Adrenal gland (tissue), 12 donors: ENCODE measurements around the gene ARAP3. TPM values are rescaled to one million over a fixed set of nuclear protein-coding genes. Genes with fewer than 3 reads are reported as not detected.
A peak's percentile ranks its signal among the peaks of the same experiment; 100 is the strongest.

Experiments
- DNase-seq, 7 donors: peaks; one replicate each; pipeline ENCODE4 v3.0.0-alpha.2; 2019 to 2020
- H3K27ac ChIP-seq, 5 donors: fragments of 200-600 bp; sonication (generic) in 4 of 5; 1 replicate in 3 of 5; 2 replicates in 2 of 5; pipeline versions ENCODE4 v1.5.1 to v1.8.0; 2016 to 2020; ENCODE audit warnings: mild to moderate bottlenecking in 1 of 5
- H3K27me3 ChIP-seq: fragments of 200-600 bp; 2 replicates; pipeline ENCODE4 v1.8.0; 2021
- H3K36me3 ChIP-seq, 2 donors: fragments of 200-600 bp; replicated peaks in 1 of 2; 1 replicate in 1 of 2; 2 replicates in 1 of 2; pipeline versions ENCODE4 v1.5.1 to v1.8.0; 2018 to 2022
- H3K4me1 ChIP-seq, 2 donors: fragments of 200-600 bp; replicated peaks in 1 of 2; 1 replicate in 1 of 2; 2 replicates in 1 of 2; pipeline versions ENCODE4 v1.5.1 to v1.8.0; 2018 to 2021
- H3K4me3 ChIP-seq, 4 donors: fragments of 200-600 bp; sonication (generic) in 3 of 4; one replicate each; pipeline ENCODE4 v1.5.1; 2016 to 2018
- H3K9me3 ChIP-seq, 3 donors: fragments of 200-600 bp; sonication (generic) in 1 of 3; replicated peaks in 1 of 3; 1 replicate in 2 of 3; 2 replicates in 1 of 3; pipeline versions ENCODE4 v1.5.1 to v1.8.0; 2016 to 2021
- POLR2A ChIP-seq, 2 donors: fragments of 450-650 bp; IDR thresholded peaks; one replicate each; pipeline ENCODE4 v1.6.1; 2017; ENCODE audit warnings: antibody characterized with exemption in 2 of 2, mild to moderate bottlenecking in 2 of 2, moderate library complexity in 1 of 2
- WGBS, 4 donors: extraction: QIAGEN DNeasy Blood & Tissue Kit in 2 of 4; methylation state at CpG; one replicate each; pipeline versions ENCODE4 v1.1.5 to v1.1.7; 2013 to 2017; 5-methylcytosine and 5-hydroxymethylcytosine counted together
- intact Hi-C, 2 donors: fragments of 100-400 bp; cut with DNase I; formaldehyde crosslinking; loops; one replicate each; pipeline versions ENCODE4 v1.14.1 to v1.15.0; 2022 to 2023
- polyA plus RNA-seq, 3 donors: library from polyadenylated mRNA; stranded (reverse); fragments of 200-250 nt in 2 of 3; fragments of 350-450 nt in 1 of 3; fragmentation: Illumina TruSeq in 1 of 3; extraction: RNeasy Lipid Tissue Mini Kit (QIAGEN cat#74804) in 1 of 3; gene quantifications; one replicate each; pipeline ENCODE4 v1.2.3, GENCODE V29; 2013 to 2014
- total RNA-seq, 9 donors: library from RNA; depleted of rRNA in 4 of 9; stranded (reverse); fragments of >200 nt in 4 of 9; fragments of 120-200 nt in 1 of 9; fragmentation: NEBNext Ultra II Directional in 1 of 9; extraction: Animal tissue kit (Norgen Biotek cat#: 25700) in 1 of 9; gene quantifications; one replicate each; pipeline versions ENCODE4 v1.1.0 to v1.2.4, GENCODE V29; 2013 to 2023
- TF ChIP-seq, protein P1 (sequence below), 6 experiments: fragments of 450-650 bp in 4 of 6; fragments of 200-600 bp in 2 of 6; sonication (generic) in 1 of 6; IDR thresholded peaks; 1 replicate in 5 of 6; 2 replicates in 1 of 6; pipeline versions ENCODE4 v1.5.1 to v1.8.0; 2016 to 2021; ENCODE audit warnings: antibody characterized with exemption in 6 of 6, mild to moderate bottlenecking in 2 of 6, moderate library complexity in 1 of 6
- donor health status: healthy with polysubstance abuse.
- donor health status: Bipolar disorder and iron deficiency.
- donor health status: DM: yes; HTN: yes; CAD: no.
- donor health status: DM: no; HTN: no; CAD: no.
- donor health status: DM: no; HTN: no; CAD: no.
- donor health status: DM: yes; HTN: yes; CAD: no.

Gene ARAP3
- total and polyA plus RNA-seq, 12 donors, result 3.0 to 38.6 (median 10.7) TPM

DNA sequence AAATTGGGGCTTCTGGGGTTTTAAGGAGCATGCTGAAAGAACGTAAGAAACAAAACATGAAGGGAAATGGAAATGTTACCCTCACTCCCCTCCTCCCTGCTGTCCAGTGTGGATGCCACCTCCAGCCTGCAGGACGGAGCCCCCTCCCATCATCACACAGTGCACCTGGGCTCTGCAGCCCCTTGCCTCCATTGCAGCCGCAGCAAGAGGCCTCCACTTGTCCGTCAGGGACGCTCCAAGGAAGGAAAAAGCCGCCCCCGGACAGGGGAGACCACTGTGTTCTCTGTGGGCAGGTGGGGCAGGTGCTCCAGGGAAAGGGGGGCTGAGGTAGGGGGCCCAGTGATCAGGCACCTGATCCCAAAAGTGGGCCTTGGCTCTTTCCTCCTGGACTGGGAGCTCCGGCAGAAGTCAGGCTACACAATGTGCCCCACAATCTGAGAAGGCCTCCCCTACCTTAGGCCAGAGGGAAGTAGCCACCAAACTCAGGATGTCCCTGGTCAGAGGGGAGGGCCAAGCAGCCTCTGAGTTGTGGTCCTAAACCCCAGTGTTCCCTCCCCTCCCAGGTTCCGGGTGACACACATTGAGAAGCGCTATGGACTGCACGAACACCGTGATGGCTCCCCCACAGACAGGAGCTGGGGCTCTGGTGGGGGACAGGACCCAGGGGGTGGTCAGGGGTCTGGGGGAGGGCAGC is 42.5 kb downstream of the ARAP3 start:
- no peak for TF ChIP-seq POLR2A (IDR thresholded peaks at IDR 0.05)
- TF ChIP-seq, protein P1, sequence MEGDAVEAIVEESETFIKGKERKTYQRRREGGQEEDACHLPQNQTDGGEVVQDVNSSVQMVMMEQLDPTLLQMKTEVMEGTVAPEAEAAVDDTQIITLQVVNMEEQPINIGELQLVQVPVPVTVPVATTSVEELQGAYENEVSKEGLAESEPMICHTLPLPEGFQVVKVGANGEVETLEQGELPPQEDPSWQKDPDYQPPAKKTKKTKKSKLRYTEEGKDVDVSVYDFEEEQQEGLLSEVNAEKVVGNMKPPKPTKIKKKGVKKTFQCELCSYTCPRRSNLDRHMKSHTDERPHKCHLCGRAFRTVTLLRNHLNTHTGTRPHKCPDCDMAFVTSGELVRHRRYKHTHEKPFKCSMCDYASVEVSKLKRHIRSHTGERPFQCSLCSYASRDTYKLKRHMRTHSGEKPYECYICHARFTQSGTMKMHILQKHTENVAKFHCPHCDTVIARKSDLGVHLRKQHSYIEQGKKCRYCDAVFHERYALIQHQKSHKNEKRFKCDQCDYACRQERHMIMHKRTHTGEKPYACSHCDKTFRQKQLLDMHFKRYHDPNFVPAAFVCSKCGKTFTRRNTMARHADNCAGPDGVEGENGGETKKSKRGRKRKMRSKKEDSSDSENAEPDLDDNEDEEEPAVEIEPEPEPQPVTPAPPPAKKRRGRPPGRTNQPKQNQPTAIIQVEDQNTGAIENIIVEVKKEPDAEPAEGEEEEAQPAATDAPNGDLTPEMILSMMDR (IDR thresholded peaks at IDR 0.05), result no peak
- no peak overlapping the region for H3K4me3 ChIP-seq
- no peak for DNase-seq
- peaks cover 19 to 25% of the 10 kb centered on the region in 2 donors for H3K4me1 ChIP-seq
- H3K9me3 ChIP-seq, result no peaks in the 10 kb centered on the region
- H3K27ac ChIP-seq, result no peak overlapping the region
- no peaks in the 10 kb centered on the region for H3K27me3 ChIP-seq
- WGBS, 4 donors, result 85 to 95% (median 95%) methylated on average over 4 to 12 of the region's 12 CpGs
- H3K36me3 ChIP-seq, result peaks cover 0 to 9% of the 10 kb centered on the region in 2 donors
- intact Hi-C loops, result no loop called here

DNA sequence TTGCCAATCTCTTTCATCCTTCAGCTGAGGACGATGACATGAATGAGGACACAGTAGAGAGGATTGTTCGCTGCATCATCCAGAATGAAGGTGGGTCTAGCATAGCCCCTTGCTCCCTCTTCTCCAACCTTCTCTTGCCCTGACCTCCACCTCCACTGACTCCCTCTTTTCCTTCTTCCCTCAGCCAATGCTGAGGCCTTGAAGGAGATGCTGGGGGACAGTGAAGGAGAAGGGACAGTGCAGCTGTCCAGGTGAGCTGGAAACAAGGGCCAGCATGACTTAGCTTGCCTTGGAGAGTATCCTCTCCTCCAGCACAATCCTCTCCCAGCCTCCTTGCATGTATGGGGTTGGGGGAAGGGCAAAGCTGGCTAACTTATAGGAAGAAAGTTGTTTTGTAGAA is 43.3 kb downstream of the ARAP3 start:
- H3K36me3 ChIP-seq, result peaks cover 0 to 2% of the 10 kb centered on the region in 2 donors
- TF ChIP-seq, protein P1 (IDR thresholded peaks at IDR 0.05), result no peak
- no peak for TF ChIP-seq POLR2A (IDR thresholded peaks at IDR 0.05)
- H3K4me1 ChIP-seq, result peaks cover 19 to 32% of the 10 kb centered on the region in 2 donors
- no peaks in the 10 kb centered on the region for H3K27me3 ChIP-seq
- H3K4me3 ChIP-seq, result no peak overlapping the region
- WGBS, 4 donors, result 81 to 91% (median 89%) methylated on average over 2 of the region's 2 CpGs
- no peaks in the 10 kb centered on the region for H3K9me3 ChIP-seq
- intact Hi-C loops, result no loop called here
- H3K27ac ChIP-seq, result no peak overlapping the region
- DNase-seq, result peak in 1 of 7 donors; percentile 13

DNA sequence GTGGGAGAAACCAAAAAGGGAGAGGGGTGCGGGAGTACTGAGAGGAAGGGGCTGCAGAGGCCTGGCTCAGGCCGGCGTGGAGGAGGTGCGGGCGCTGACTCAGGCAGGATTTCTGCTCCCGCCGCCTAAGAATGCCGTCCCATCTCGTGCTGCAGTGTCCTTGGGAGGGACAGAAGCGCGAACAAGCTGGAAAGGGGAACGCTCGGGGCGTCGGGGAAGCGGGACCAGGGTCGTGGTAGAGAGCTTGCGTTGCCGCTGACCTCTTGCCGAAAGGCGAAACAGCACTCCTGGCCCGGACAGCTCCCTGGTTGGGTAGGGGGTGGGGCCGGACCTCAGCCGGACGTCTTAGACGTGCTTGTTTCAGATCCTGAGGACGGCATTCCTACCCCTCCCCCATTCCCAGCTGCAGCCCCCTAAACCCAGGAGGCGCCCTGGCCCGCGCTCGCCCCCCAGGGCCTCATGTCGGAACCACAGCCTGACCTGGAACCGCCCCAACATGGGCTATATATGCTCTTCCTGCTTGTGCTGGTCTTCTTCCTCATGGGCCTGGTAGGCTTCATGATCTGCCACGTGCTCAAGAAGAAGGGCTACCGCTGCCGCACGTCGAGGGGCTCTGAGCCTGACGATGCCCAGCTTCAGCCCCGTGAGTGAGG is 44.1 kb downstream of the ARAP3 start:
- H3K4me1 ChIP-seq, result peaks cover 19 to 37% of the 10 kb centered on the region in 2 donors
- peak overlapping the region in 3 of 4 donors; percentile 66 to 96 (median 78) for H3K4me3 ChIP-seq
- H3K27ac ChIP-seq, result no peak overlapping the region
- no peaks in the 10 kb centered on the region for H3K36me3 ChIP-seq
- TF ChIP-seq, protein P1 (IDR thresholded peaks at IDR 0.05), result peak in 2 of 6 experiments; percentile 15 to 28
- TF ChIP-seq POLR2A (IDR thresholded peaks at IDR 0.05), result no peak
- H3K9me3 ChIP-seq, result no peaks in the 10 kb centered on the region
- WGBS, 4 donors, result 7 to 11% (median 8%) methylated on average over 16 to 40 of the region's 40 CpGs
- no peaks in the 10 kb centered on the region for H3K27me3 ChIP-seq
- intact Hi-C loops, result no loop called here
- DNase-seq, result peak; percentile 65 to 81 (median 70)

DNA sequence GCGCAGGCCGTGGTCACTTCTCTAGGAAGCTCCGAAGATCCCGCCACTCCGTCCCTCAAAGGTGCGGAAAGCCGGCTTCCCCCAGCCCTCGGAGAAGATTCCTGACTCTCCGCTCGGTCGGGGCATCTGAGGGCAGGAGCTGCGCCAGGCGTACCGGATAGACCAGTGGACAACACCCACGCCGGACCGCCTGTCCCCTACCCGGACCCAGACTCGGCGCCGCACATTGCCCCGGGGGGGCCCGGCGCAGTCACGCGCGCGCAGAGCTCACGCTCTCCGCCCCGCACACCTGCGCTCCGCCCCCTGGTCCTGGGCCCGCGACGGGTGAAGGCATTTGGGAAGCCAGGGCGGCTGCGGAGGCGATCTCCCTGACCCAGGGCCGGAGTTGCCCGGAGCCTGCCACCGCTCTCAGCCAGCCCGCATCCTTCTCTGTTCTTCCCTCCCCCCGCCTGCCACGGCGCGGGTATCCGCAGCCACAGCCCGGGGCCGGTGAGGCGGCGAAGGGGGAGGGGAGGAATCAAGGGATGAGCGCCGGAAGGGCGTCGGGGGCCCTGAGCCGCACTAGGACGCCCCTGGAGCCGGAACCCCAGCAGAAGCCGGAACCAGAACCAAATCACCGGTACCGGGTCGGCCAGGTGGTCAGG is 44.8 kb downstream of the ARAP3 start:
- Histone ChIP-seq H3K27me3 (no peaks in the 10 kb centered on the region), H3K27ac (peak overlapping the region in 4 of 5 donors; percentile 68 to 90 (median 77)), H3K4me3 (peak overlapping the region in 3 of 4 donors; percentile 66 to 96 (median 78)), H3K4me1 (peaks cover 19 to 44% of the 10 kb centered on the region in 2 donors), H3K36me3 (no peaks in the 10 kb centered on the region), H3K9me3 (no peaks in the 10 kb centered on the region)
- intact Hi-C loops, result no loop called here
- WGBS, 4 donors, result 0 to 2% (median 1%) methylated on average over 22 to 63 of the region's 63 CpGs
- TF ChIP-seq, protein P1 (IDR thresholded peaks at IDR 0.05), result no peak
- no peak for TF ChIP-seq POLR2A (IDR thresholded peaks at IDR 0.05)
- DNase-seq, result peak in 4 of 7 donors; percentile 27 to 49 (median 40)
